Measurements from ENCODE around the gene SOX8. TPM values are rescaled to one million over a fixed set of nuclear protein-coding genes. Genes with fewer than 3 reads are reported as not detected.

The SOX8 gene
- total and polyA plus RNA-seq, 7 experiments from 2014 or later, result 0.07 to 5.4 (median 3.1) TPM

DNA sequence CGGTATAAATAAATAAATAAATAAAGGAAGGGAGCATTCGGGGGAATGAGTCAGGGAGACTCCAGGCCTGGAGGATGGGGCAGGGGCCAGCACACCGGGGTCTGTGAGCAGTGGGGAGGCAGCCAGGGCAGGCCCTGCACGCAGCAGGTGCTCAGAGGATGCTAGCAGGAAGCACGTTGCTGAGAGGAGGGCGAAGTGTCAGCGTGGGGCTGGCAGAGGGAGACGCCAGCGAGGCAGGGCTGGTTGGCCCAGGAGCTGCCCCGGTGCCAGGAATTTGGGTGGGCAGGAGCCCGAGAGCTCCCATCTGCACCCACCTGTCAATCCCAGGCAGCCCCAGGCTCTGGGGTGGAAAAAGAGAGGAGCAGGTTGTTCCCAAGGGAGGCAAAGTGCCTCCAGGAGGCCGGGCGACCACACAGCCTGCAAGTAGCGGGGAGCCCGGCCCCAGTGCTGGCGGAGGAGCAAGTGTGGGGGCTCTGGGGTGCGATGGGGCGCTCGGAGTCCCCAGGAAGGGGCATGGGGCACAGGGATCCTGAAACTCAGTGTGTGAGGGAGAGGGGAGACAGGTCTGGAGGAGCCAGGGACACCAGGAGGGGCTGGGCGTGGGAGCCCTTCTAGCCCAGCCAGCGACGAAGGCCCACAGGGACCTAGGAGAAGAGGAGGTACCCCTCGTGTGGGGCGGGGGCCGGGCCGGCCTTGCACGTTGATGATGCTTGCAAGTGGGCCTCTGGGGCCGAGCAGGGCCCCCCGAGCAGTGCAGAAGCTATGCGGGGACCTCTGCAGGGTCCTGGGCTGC, 28.0 kb downstream of the SOX8 start:
- ATAC-seq (no peak), DNase-seq (peak in 1 of 9 donors; percentile 19)
- no peaks in the 10 kb centered on the region for H3K9me3 ChIP-seq (ENCODE audit: control insufficient read depth in 2 of 3, low read length in 3 of 3)
- Mint-ChIP-seq H3K4me1 (peaks cover 0 to 27% (median 15%) of the 10 kb centered on the region in 7 donors), H3K36me3 (no peaks in the 10 kb centered on the region), H3K27ac (no peak overlapping the region), H3K9me3 (no peaks in the 10 kb centered on the region), H3K27me3 (peaks cover 0 to 13% (median 0%) of the 10 kb centered on the region in 5 donors), H3K4me3 (peak overlapping the region in 2 of 10 donors; percentile 48 to 66)
- H3K4me1 ChIP-seq (ENCODE audit: control insufficient read depth in 2 of 2, insufficient read depth in 2 of 2, low read length in 2 of 2), result peaks cover 5 to 15% of the 10 kb centered on the region in 2 donors
- H3K4me3 ChIP-seq (ENCODE audit: low read length), result no peak overlapping the region
- ChIA-PET CTCF (no interaction called here), POLR2A (interaction anchor here (0.7 to 1.0 kb wide), 3 partner anchors 9 to 145 kb away, joined by 3 to 4 read pairs (median 3); no protein-coding TSS in a partner anchor)
- no peak overlapping the region for H3K27ac ChIP-seq (ENCODE audit: low read depth, low read length)
- no peaks in the 10 kb centered on the region for H3K36me3 ChIP-seq (ENCODE audit: control insufficient read depth in 2 of 3, insufficient read depth in 3 of 3, low read length in 3 of 3)
- H3K27me3 ChIP-seq (ENCODE audit: control insufficient read depth in 2 of 2, insufficient read depth in 2 of 2, low read length in 2 of 2), result no peaks in the 10 kb centered on the region
- intact Hi-C loops (cut with micrococcal nuclease), result loop anchor here in 1 of 2 donors (1.0 kb wide), 1 partner anchor 12 kb away; no protein-coding TSS in a partner anchor

DNA sequence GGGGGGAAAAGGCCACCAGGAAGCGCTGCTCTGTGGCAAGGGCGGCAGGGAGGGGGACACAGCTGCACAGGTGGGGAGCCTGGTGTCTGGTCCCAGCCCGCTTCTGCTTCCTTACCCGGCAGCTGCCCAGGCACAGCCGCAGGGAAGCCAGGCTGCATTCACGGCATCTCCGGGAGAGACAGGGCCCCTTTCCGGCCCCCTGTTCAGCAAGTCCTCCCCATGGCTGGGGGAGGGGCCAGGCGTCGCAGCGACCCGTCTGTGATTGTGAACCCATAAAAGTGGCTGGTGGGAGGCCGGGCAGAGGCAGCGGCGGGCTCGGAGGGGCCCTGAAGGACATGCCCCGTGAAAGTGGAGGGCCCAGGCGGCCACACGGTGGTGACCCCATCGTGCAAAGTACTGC, 28.7 kb downstream of the SOX8 start:
- intact Hi-C loops (cut with micrococcal nuclease), result no loop called here
- Mint-ChIP-seq H3K9me3 (no peaks in the 10 kb centered on the region), H3K27ac (no peak overlapping the region), H3K4me1 (peaks cover 0 to 23% (median 14%) of the 10 kb centered on the region in 7 donors), H3K4me3 (peak overlapping the region in 3 of 10 donors; percentile 18 to 58 (median 19)), H3K36me3 (no peaks in the 10 kb centered on the region), H3K27me3 (peaks cover 0 to 12% (median 0%) of the 10 kb centered on the region in 5 donors)
- Histone ChIP-seq H3K4me1 (ENCODE audit: control insufficient read depth in 2 of 2, insufficient read depth in 2 of 2, low read length in 2 of 2) (peaks cover 3 to 9% of the 10 kb centered on the region in 2 donors), H3K27me3 (ENCODE audit: control insufficient read depth in 2 of 2, insufficient read depth in 2 of 2, low read length in 2 of 2) (no peaks in the 10 kb centered on the region), H3K9me3 (ENCODE audit: control insufficient read depth in 2 of 3, low read length in 3 of 3) (no peaks in the 10 kb centered on the region), H3K27ac (ENCODE audit: low read depth, low read length) (no peak overlapping the region), H3K4me3 (ENCODE audit: low read length) (no peak overlapping the region), H3K36me3 (ENCODE audit: control insufficient read depth in 2 of 3, insufficient read depth in 3 of 3, low read length in 3 of 3) (no peaks in the 10 kb centered on the region)
- ATAC-seq, result no peak
- POLR2A ChIA-PET, result interaction anchor here (0.9 kb wide), 1 partner anchor 8 kb away, joined by 3 read pairs; no protein-coding TSS in a partner anchor
- DNase-seq, result no peak
- CTCF ChIA-PET, result no interaction called here

DNA sequence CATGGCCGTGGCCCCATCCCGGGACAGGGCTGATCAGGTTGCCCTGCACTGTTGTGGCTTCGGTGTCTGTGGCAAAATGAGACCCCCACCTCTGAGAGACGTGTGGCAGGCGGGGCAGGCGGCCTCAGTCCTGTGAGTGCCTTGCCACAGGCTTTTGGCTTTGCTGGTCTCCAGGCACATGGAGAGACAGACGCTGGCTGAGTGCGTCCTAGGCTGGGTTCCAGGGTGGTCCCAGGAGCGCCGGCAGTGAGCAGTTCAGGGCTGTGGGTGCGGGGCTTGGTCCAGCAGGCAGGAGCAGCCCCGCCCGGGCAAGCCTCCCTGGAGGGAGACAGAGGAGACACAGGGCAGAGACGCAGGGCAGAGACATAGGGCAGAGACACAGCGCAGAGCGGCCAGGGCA, 29.2 kb downstream of the SOX8 start:
- H3K4me1 Mint-ChIP-seq, result peaks cover 0 to 17% (median 10%) of the 10 kb centered on the region in 7 donors
- H3K27me3 ChIP-seq (ENCODE audit: control insufficient read depth in 2 of 2, insufficient read depth in 2 of 2, low read length in 2 of 2), result no peaks in the 10 kb centered on the region
- H3K27ac ChIP-seq (ENCODE audit: low read depth, low read length), result no peak overlapping the region
- DNase-seq (no peak), ATAC-seq (no peak)
- intact Hi-C loops (cut with micrococcal nuclease), result no loop called here
- no peaks in the 10 kb centered on the region for H3K9me3 ChIP-seq (ENCODE audit: control insufficient read depth in 2 of 3, low read length in 3 of 3)
- peaks cover 0 to 4% of the 10 kb centered on the region in 2 donors for H3K4me1 ChIP-seq (ENCODE audit: control insufficient read depth in 2 of 2, insufficient read depth in 2 of 2, low read length in 2 of 2)
- peaks cover 0 to 12% (median 0%) of the 10 kb centered on the region in 5 donors for H3K27me3 Mint-ChIP-seq
- H3K4me3 ChIP-seq (ENCODE audit: low read length), result no peak overlapping the region
- no peak overlapping the region for H3K27ac Mint-ChIP-seq
- no peaks in the 10 kb centered on the region for H3K9me3 Mint-ChIP-seq
- POLR2A ChIA-PET, result no interaction called here
- CTCF ChIA-PET, result no interaction called here
- no peaks in the 10 kb centered on the region for H3K36me3 ChIP-seq (ENCODE audit: control insufficient read depth in 2 of 3, insufficient read depth in 3 of 3, low read length in 3 of 3)
- H3K36me3 Mint-ChIP-seq, result no peaks in the 10 kb centered on the region
- H3K4me3 Mint-ChIP-seq, result peak overlapping the region in 1 of 10 donors; percentile 58

DNA sequence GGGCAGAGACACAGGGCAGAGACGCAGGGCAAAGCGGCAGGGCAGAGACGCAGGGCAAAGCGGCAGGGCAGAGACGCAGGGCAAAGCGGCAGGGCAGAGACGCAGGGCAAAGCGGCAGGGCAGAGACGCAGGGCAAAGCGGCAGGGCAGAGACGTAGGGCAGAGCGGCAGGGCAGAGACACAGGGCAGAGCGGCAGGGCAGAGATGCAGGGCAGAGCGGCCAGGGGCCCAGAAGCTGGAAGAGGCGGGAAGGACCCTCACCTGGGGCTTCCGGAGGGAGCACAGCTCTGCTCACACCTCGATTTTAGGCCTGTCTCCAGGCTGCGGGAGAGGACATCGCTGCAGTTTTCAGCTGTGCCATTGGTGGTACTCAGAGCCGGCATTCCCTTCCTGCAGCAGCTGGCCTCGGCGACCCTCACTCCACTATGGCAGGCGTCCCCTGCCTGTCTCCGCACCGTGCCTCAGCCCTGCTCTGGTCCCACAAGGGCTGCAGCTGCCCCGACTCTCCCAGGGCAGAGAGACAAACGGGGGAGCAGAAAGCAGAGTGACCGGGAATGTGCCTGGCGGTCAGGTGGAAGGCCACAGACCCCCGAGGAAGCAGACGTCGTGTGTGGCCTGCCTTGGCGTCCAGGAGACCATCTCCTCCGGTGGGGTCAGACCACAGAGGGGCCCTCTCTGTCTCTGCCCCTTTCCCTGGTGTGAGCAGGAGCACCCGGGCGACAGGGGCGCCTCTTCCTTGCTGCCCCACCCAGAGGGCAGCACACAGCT, 29.9 kb downstream of the SOX8 start:
- peaks cover 0 to 13% (median 6%) of the 10 kb centered on the region in 7 donors for H3K4me1 Mint-ChIP-seq
- intact Hi-C loops (cut with micrococcal nuclease), result no loop called here
- Histone ChIP-seq H3K4me1 (ENCODE audit: control insufficient read depth in 2 of 2, insufficient read depth in 2 of 2, low read length in 2 of 2) (peaks cover 0 to 4% of the 10 kb centered on the region in 2 donors), H3K9me3 (ENCODE audit: control insufficient read depth in 2 of 3, low read length in 3 of 3) (no peaks in the 10 kb centered on the region), H3K4me3 (ENCODE audit: low read length) (no peak overlapping the region), H3K27me3 (ENCODE audit: control insufficient read depth in 2 of 2, insufficient read depth in 2 of 2, low read length in 2 of 2) (no peaks in the 10 kb centered on the region), H3K36me3 (ENCODE audit: control insufficient read depth in 2 of 3, insufficient read depth in 3 of 3, low read length in 3 of 3) (no peaks in the 10 kb centered on the region), H3K27ac (ENCODE audit: low read depth, low read length) (no peak overlapping the region)
- no peak for ATAC-seq
- H3K9me3 Mint-ChIP-seq, result no peaks in the 10 kb centered on the region
- no peak overlapping the region for H3K4me3 Mint-ChIP-seq
- CTCF ChIA-PET, result no interaction called here
- no peak overlapping the region for H3K27ac Mint-ChIP-seq
- H3K36me3 Mint-ChIP-seq, result no peaks in the 10 kb centered on the region
- H3K27me3 Mint-ChIP-seq, result peaks cover 0 to 8% (median 0%) of the 10 kb centered on the region in 5 donors
- no peak for DNase-seq
- POLR2A ChIA-PET, result no interaction called here

DNA sequence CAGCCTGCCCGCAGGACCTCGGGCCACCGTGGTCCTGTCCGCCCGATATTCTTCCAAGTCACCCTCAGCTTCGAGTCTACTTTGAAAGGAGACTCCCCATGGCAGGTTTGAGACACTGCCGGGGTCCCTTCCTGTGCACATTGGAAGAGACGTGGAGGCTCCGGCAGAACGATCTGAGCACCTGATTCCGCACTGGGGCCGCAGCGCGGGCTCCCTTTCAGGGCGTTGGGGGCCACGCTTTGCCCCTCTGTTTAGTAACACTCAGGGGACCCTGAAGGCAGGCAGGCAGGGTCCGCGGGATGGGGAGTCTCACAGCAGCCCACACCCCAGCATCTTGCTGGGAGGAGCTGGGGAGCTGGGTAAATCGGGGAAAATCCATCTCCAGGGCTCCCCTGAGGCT, 30.6 kb downstream of the SOX8 start:
- H3K9me3 Mint-ChIP-seq, result no peaks in the 10 kb centered on the region
- no peaks in the 10 kb centered on the region for H3K36me3 Mint-ChIP-seq
- Histone ChIP-seq H3K9me3 (ENCODE audit: control insufficient read depth in 2 of 3, low read length in 3 of 3) (no peaks in the 10 kb centered on the region), H3K36me3 (ENCODE audit: control insufficient read depth in 2 of 3, insufficient read depth in 3 of 3, low read length in 3 of 3) (no peaks in the 10 kb centered on the region), H3K4me1 (ENCODE audit: control insufficient read depth in 2 of 2, insufficient read depth in 2 of 2, low read length in 2 of 2) (peaks cover 0 to 4% of the 10 kb centered on the region in 2 donors), H3K27ac (ENCODE audit: low read depth, low read length) (no peak overlapping the region), H3K27me3 (ENCODE audit: control insufficient read depth in 2 of 2, insufficient read depth in 2 of 2, low read length in 2 of 2) (no peaks in the 10 kb centered on the region), H3K4me3 (ENCODE audit: low read length) (no peak overlapping the region)
- H3K27ac Mint-ChIP-seq, result no peak overlapping the region
- peaks cover 0 to 8% (median 0%) of the 10 kb centered on the region in 5 donors for H3K27me3 Mint-ChIP-seq
- no peak overlapping the region for H3K4me3 Mint-ChIP-seq
- CTCF ChIA-PET, result no interaction called here
- DNase-seq (no peak), ATAC-seq (no peak)
- peaks cover 0 to 13% (median 6%) of the 10 kb centered on the region in 7 donors for H3K4me1 Mint-ChIP-seq
- POLR2A ChIA-PET, result no interaction called here
- intact Hi-C loops (cut with micrococcal nuclease), result no loop called here

DNA sequence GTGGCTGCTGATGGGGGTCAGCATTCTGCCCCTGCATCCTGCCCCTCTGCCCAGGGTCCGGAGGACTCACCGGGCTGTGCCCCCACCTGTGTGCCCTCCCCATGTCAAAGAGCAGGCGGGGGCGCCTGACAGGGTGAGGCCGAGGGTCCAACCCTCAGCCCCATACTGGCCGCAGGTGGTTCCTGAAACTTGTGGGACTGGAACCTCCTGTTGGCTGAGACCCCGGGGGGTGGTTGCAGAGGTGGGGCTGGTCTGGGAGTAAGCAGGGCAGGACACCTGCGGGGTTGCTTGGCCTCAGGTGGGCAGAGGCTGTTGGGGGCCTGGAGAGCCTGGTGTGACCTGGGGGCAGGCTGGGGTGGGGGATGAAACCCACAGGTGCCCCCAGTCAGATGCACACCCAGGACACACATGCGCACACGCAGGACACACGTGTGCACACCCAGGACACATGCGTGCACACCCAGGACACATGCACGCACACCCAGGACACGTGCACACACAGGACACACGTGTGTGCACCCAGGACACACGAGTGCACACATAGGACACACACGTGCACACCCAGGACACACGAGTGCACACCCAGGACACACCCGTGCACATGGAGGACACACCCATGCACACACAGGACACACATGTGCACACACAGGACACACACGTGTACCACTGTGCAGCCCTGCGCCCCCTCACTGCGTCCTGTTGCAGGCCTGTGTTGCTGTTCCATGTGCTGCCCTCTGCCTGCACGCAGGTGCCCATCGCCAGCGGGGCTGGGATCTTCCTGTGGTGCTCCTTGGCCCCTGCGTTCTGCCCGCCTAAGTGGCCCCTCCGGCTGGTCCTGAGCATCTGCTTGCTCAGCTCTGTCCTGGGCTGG, 31.4 kb downstream of the SOX8 start:
- peaks cover 0 to 4% of the 10 kb centered on the region in 2 donors for H3K4me1 ChIP-seq (ENCODE audit: control insufficient read depth in 2 of 2, insufficient read depth in 2 of 2, low read length in 2 of 2)
- H3K27ac ChIP-seq (ENCODE audit: low read depth, low read length), result no peak overlapping the region
- peaks cover 0 to 8% (median 0%) of the 10 kb centered on the region in 5 donors for H3K27me3 Mint-ChIP-seq
- no peak overlapping the region for H3K4me3 Mint-ChIP-seq
- H3K27ac Mint-ChIP-seq, result no peak overlapping the region
- H3K36me3 ChIP-seq (ENCODE audit: control insufficient read depth in 2 of 3, insufficient read depth in 3 of 3, low read length in 3 of 3), result no peaks in the 10 kb centered on the region
- peaks cover 0 to 13% (median 6%) of the 10 kb centered on the region in 7 donors for H3K4me1 Mint-ChIP-seq
- no peak for DNase-seq
- no peaks in the 10 kb centered on the region for H3K27me3 ChIP-seq (ENCODE audit: control insufficient read depth in 2 of 2, insufficient read depth in 2 of 2, low read length in 2 of 2)
- ATAC-seq, result no peak
- no peaks in the 10 kb centered on the region for H3K9me3 Mint-ChIP-seq
- no peaks in the 10 kb centered on the region for H3K36me3 Mint-ChIP-seq
- POLR2A ChIA-PET, result no interaction called here
- CTCF ChIA-PET, result no interaction called here
- no peak overlapping the region for H3K4me3 ChIP-seq (ENCODE audit: low read length)
- H3K9me3 ChIP-seq (ENCODE audit: control insufficient read depth in 2 of 3, low read length in 3 of 3), result no peaks in the 10 kb centered on the region
- intact Hi-C loops (cut with micrococcal nuclease), result no loop called here
